H9 (cell line): ENCODE measurements around the gene RAD17. TPM values are rescaled to one million over a fixed set of nuclear protein-coding genes. Genes with fewer than 3 reads are reported as not detected.

Experiments used
- DNase-seq: peaks from one replicate; pipeline ENCODE4 v3.0.0-alpha.2; 2017
- H2AFZ ChIP-seq: one replicate; pipeline ENCODE4 v1.6.1; 2013; ENCODE audit warnings: mild to moderate bottlenecking, low read length, control low read depth, moderate library complexity
- H2AK5ac ChIP-seq: 2 replicates; pipeline ENCODE4 v1.6.1; 2013; ENCODE audit warnings: low read length, control low read depth, mixed read lengths; ENCODE audit not compliant: insufficient read length
- H2BK120ac ChIP-seq: one replicate; pipeline ENCODE4 v1.6.1; 2013; ENCODE audit warnings: low read depth, mild to moderate bottlenecking, low read length, control low read depth, inconsistent platforms; ENCODE audit not compliant: poor library complexity, severe bottlenecking
- H2BK12ac ChIP-seq: 2 replicates; pipeline ENCODE4 v1.6.1; 2013; ENCODE audit warnings: low read length, control low read depth, mixed read lengths, low read depth; ENCODE audit not compliant: insufficient read length
- H2BK15ac ChIP-seq: 2 replicates; pipeline ENCODE4 v1.6.1; 2013; ENCODE audit warnings: low read depth, low read length, control low read depth
- H2BK20ac ChIP-seq: one replicate; pipeline ENCODE4 v1.6.1; 2013; ENCODE audit warnings: low read depth, mild to moderate bottlenecking, low read length, control low read depth, inconsistent platforms; ENCODE audit not compliant: poor library complexity, severe bottlenecking
- H2BK5ac ChIP-seq: 2 replicates; pipeline ENCODE4 v1.6.1; 2013; ENCODE audit warnings: low read length, control low read depth, mixed read lengths; ENCODE audit not compliant: insufficient read length
- H3K14ac ChIP-seq: 2 replicates; pipeline ENCODE4 v1.6.1; 2013; ENCODE audit warnings: low read length, control low read depth; ENCODE audit not compliant: insufficient read depth
- H3K18ac ChIP-seq: 2 replicates; pipeline ENCODE4 v1.6.1; 2013; ENCODE audit warnings: low read depth, mild to moderate bottlenecking, mixed read lengths, low read length, control low read depth; ENCODE audit not compliant: insufficient read length
- H3K23ac ChIP-seq: 2 replicates; pipeline ENCODE4 v1.6.1; 2013; ENCODE audit warnings: low read length, control low read depth, mixed read lengths, low read depth; ENCODE audit not compliant: insufficient read length
- H3K23me2 ChIP-seq: 2 replicates; pipeline ENCODE4 v1.6.1; 2013; ENCODE audit warnings: low read depth, mild to moderate bottlenecking, mixed read lengths, low read length, control low read depth; ENCODE audit not compliant: insufficient read length, poor library complexity, severe bottlenecking
- H3K27ac ChIP-seq: 2 replicates; pipeline ENCODE4 v1.5.1; 2013; ENCODE audit warnings: low read length, control low read depth, mixed read lengths, low read depth; ENCODE audit not compliant: insufficient read length
- H3K27me3 ChIP-seq: 2 replicates; pipeline ENCODE4 v1.6.1; 2013; ENCODE audit warnings: low read length, control low read depth, inconsistent platforms; ENCODE audit not compliant: insufficient read depth
- H3K4ac ChIP-seq: 2 replicates; pipeline ENCODE4 v1.6.1; 2013; ENCODE audit warnings: low read depth, mild to moderate bottlenecking, control low read depth, inconsistent platforms, low read length, moderate library complexity
- H3K4me1 ChIP-seq: 2 replicates; pipeline ENCODE4 v1.6.1; 2013; ENCODE audit warnings: low read length, control low read depth, inconsistent platforms; ENCODE audit not compliant: insufficient read depth
- H3K4me2 ChIP-seq: 2 replicates; pipeline ENCODE4 v1.6.1; 2013; ENCODE audit warnings: low read length, control low read depth, mixed read lengths; ENCODE audit not compliant: insufficient read length, insufficient read depth
- H3K56ac ChIP-seq: 2 replicates; pipeline ENCODE4 v1.6.1; 2013; ENCODE audit warnings: low read depth, mild to moderate bottlenecking, mixed read lengths, low read length, control low read depth; ENCODE audit not compliant: insufficient read length
- H3K79me1 ChIP-seq: 2 replicates; pipeline ENCODE4 v1.6.1; 2013; ENCODE audit warnings: low read depth, mild to moderate bottlenecking, moderate library complexity, low read length, control low read depth, inconsistent platforms; ENCODE audit not compliant: insufficient read depth, poor library complexity, severe bottlenecking
- H3K79me2 ChIP-seq: 2 replicates; pipeline ENCODE4 v1.6.1; 2013; ENCODE audit warnings: low read length, control low read depth, inconsistent platforms; ENCODE audit not compliant: insufficient read depth
- H3K9ac ChIP-seq: 2 replicates; pipeline ENCODE4 v1.6.1; 2013; ENCODE audit warnings: low read length, control low read depth, mixed read lengths; ENCODE audit not compliant: insufficient read length; ENCODE audit errors: extremely low read depth
- H3K9me3 ChIP-seq: one replicate; pipeline ENCODE4 v1.6.1; 2013; ENCODE audit warnings: low read depth, low read length, inconsistent platforms; ENCODE audit not compliant: control insufficient read depth
- H3T11ph ChIP-seq: one replicate; pipeline ENCODE4 v1.6.1; 2013; ENCODE audit warnings: mild to moderate bottlenecking, low read length, control low read depth, inconsistent platforms
- H4K20me1 ChIP-seq: one replicate; pipeline ENCODE4 v1.6.1; 2013; ENCODE audit not compliant: control insufficient read depth, insufficient read length, insufficient read depth
- H4K5ac ChIP-seq: 2 replicates; pipeline ENCODE4 v1.6.1; 2013; ENCODE audit warnings: low read depth, mild to moderate bottlenecking, mixed read lengths, low read length, control low read depth; ENCODE audit not compliant: insufficient read length
- H4K8ac ChIP-seq: replicated peaks from 2 replicates; pipeline ENCODE4 v1.6.1; 2013; ENCODE audit warnings: low read length, control low read depth, mixed read lengths, low read depth; ENCODE audit not compliant: insufficient read length
- H4K91ac ChIP-seq: 2 replicates; pipeline ENCODE4 v1.6.1; 2013; ENCODE audit warnings: low read depth, mild to moderate bottlenecking, moderate library complexity, mixed read lengths, low read length, control low read depth; ENCODE audit not compliant: insufficient read length
- H3K27ac Mint-ChIP-seq, 3 experiments: 2 replicates in 2 of 3; 3 replicates in 1 of 3; pipeline ENCODE4 v1.8.0; 2020 to 2021; ENCODE audit warnings: mixed read lengths in 3 of 3, mild to moderate bottlenecking in 1 of 3, moderate library complexity in 1 of 3
- H3K27me3 Mint-ChIP-seq: 2 replicates; pipeline ENCODE4 v1.8.0; 2021; ENCODE audit warnings: low read depth, mild to moderate bottlenecking, moderate library complexity, mixed read lengths
- H3K36me3 Mint-ChIP-seq, 3 experiments: 2 replicates in 2 of 3; 3 replicates in 1 of 3; pipeline ENCODE4 v1.8.0; 2020 to 2021; ENCODE audit warnings: low read depth in 3 of 3, mixed read lengths in 3 of 3; ENCODE audit not compliant: insufficient read depth in 1 of 3
- H3K4me1 Mint-ChIP-seq, 2 experiments: 2 replicates each; pipeline ENCODE4 v1.8.0; 2020; ENCODE audit warnings: mixed read lengths in 2 of 2
- H3K4me3 Mint-ChIP-seq, 2 experiments: 2 replicates in 1 of 2; 3 replicates in 1 of 2; pipeline ENCODE4 v1.8.0; 2020 to 2021; ENCODE audit warnings: mild to moderate bottlenecking in 2 of 2, mixed read lengths in 2 of 2, moderate library complexity in 1 of 2
- H3K9me3 Mint-ChIP-seq, 2 experiments: 2 replicates in 1 of 2; 3 replicates in 1 of 2; pipeline ENCODE4 v1.8.0; 2020; ENCODE audit warnings: mild to moderate bottlenecking in 2 of 2, mixed read lengths in 2 of 2, moderate library complexity in 1 of 2
- CTCF ChIP-seq: fragments of 200-600 bp; sonication (generic); conservative IDR thresholded peaks from 3 replicates; pipeline ENCODE4 v1.8.0; 2021; ENCODE audit warnings: antibody characterized with exemption, mild to moderate bottlenecking
- WGBS: extraction: QIAGEN DNeasy Blood & Tissue Kit; methylation state at CpG from one replicate; pipeline ENCODE4 v1.1.7; 2013; ENCODE audit warnings: missing lambda C conversion rate, low lambda C conversion rate, mixed read lengths; ENCODE audit not compliant: insufficient read length; ENCODE audit errors: extremely low coverage; 5-methylcytosine and 5-hydroxymethylcytosine counted together
- total RNA-seq: library from RNA; stranded (reverse); gene quantifications from 2 replicates; pipeline ENCODE4 v1.2.1, GENCODE V29; 2021

The RAD17 gene
- total RNA-seq, 1 experiment from 2014 or later = 31.9 TPM

DNA sequence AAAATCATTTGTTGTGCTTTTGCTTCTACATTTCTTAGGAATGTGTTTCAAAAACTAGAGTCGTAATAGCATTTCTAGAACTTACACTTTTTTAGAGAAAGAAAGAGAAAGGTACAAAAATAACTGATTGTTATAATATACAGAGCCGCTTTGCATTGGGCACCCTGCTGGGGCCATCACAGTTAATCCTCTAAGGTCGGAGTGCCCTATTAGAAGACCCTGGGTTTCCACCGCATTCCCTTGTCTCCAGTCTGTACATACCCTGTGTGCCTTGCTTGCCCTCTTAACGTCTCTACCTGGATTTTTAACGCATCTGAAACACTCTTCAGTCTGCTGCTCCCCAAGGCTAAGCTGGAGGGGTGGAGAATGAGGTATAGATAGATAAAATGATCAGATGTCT is 46.6 kb downstream of the RAD17 start:
- Histone ChIP-seq H3K27me3 (no peaks in the 10 kb centered on the region), H3T11ph (no peak overlapping the region), H2BK12ac (no peak overlapping the region), H4K8ac (no peak overlapping the region), H3K4me2 (peak overlapping the region; percentile 69), H2AK5ac (no peak overlapping the region), H3K27ac (no peak overlapping the region), H3K79me1 (no peaks in the 10 kb centered on the region), H4K5ac (no peak overlapping the region), H3K9ac (peak overlapping the region; percentile 91), H4K91ac (no peak overlapping the region), H3K4me1 (peaks cover 2% of the 10 kb centered on the region; the same call in 1 of the 2 replicates), H2BK20ac (no peak overlapping the region), H3K23ac (no peak overlapping the region), H3K4ac (no peak overlapping the region), H2BK5ac (no peak overlapping the region), H3K14ac (no peak overlapping the region), H3K18ac (no peak overlapping the region), H3K23me2 (peaks cover 3% of the 10 kb centered on the region), H3K79me2 (no peaks in the 10 kb centered on the region), H2AFZ (no peak overlapping the region), H3K9me3 (no peaks in the 10 kb centered on the region), H4K20me1 (no peaks in the 10 kb centered on the region), H2BK120ac (no peak overlapping the region), H2BK15ac (no peak overlapping the region), H3K56ac (no peak overlapping the region)
- Mint-ChIP-seq H3K4me3 (peak overlapping the region; percentile 89 to 95), H3K36me3 (peaks cover 25 to 44% (median 36%) of the 10 kb centered on the region in 3 experiments), H3K27ac (no peak overlapping the region), H3K9me3 (no peaks in the 10 kb centered on the region), H3K4me1 (peaks cover 17 to 21% of the 10 kb centered on the region in 2 experiments), H3K27me3 (no peaks in the 10 kb centered on the region)
- TF ChIP-seq CTCF = no peak
- WGBS = no CpG with 5 or more reads among the region's 6 CpGs
- DNase-seq = peak; percentile 30
